ENCODE results near the gene EXOC3L1. TPM values are rescaled to one million over a fixed set of nuclear protein-coding genes. Genes with fewer than 3 reads are reported as not detected.

Gene EXOC3L1
- total and polyA plus RNA-seq, 2 of the 13 experiments (the other 11 are each of a cell fraction or from before 2014, with no cell fraction given), result 0.12 TPM; not detected in 1

GRCh38 chr16:67164599-67165061 lies 25.3 kb downstream of the EXOC3L1 start, which contains the start of gene HSF4 (continued):
- TF ChIP-seq, protein P1, sequence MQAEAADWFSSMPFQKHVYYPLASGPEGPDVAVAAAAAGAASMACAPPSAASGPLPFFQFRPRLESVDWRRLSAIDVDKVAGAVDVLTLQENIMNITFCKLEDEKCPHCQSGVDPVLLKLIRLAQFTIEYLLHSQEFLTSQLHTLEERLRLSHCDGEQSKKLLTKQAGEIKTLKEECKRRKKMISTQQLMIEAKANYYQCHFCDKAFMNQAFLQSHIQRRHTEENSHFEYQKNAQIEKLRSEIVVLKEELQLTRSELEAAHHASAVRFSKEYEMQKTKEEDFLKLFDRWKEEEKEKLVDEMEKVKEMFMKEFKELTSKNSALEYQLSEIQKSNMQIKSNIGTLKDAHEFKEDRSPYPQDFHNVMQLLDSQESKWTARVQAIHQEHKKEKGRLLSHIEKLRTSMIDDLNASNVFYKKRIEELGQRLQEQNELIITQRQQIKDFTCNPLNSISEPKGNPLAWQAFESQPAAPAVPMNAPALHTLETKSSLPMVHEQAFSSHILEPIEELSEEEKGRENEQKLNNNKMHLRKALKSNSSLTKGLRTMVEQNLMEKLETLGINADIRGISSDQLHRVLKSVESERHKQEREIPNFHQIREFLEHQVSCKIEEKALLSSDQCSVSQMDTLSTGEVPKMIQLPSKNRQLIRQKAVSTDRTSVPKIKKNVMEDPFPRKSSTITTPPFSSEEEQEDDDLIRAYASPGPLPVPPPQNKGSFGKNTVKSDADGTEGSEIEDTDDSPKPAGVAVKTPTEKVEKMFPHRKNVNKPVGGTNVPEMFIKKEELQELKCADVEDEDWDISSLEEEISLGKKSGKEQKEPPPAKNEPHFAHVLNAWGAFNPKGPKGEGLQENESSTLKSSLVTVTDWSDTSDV (CRISPR knock-in tag; IDR thresholded peaks at IDR 0.05), result no peak
- no peak for TF ChIP-seq USF2 (IDR thresholded peaks at IDR 0.05; ENCODE audit: low read depth, low read length)
- TF ChIP-seq USF2 (CRISPR knock-in tag; IDR thresholded peaks at IDR 0.05; ENCODE audit: borderline replicate concordance), result no peak
- peak; percentile 87; the same call in 1 of the 2 replicates for TF ChIP-seq ZSCAN9 (CRISPR knock-in tag; IDR thresholded peaks at IDR 0.05; ENCODE audit: borderline replicate concordance)
- TF ChIP-seq ZNF207 (IDR thresholded peaks at IDR 0.05; ENCODE audit: borderline replicate concordance), result no peak
- no peak for TF ChIP-seq SRSF4 (IDR thresholded peaks at IDR 0.05; ENCODE audit: low read depth, low read length, poor library complexity, severe bottlenecking)
- TF ChIP-seq, protein P2, sequence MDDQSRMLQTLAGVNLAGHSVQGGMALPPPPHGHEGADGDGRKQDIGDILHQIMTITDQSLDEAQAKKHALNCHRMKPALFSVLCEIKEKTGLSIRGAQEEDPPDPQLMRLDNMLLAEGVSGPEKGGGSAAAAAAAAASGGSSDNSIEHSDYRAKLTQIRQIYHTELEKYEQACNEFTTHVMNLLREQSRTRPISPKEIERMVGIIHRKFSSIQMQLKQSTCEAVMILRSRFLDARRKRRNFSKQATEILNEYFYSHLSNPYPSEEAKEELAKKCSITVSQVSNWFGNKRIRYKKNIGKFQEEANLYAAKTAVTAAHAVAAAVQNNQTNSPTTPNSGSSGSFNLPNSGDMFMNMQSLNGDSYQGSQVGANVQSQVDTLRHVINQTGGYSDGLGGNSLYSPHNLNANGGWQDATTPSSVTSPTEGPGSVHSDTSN (CRISPR knock-in tag; IDR thresholded peaks at IDR 0.05; ENCODE audit: borderline replicate concordance), result peak; percentile 68; the same call in 1 of the 2 replicates
- no peak for TF ChIP-seq NR3C1 (CRISPR knock-in tag; IDR thresholded peaks at IDR 0.05)
- peak; percentile 98 for TF ChIP-seq BORCS8-MEF2B (CRISPR knock-in tag; IDR thresholded peaks at IDR 0.05)
- no peak for TF ChIP-seq TP53 (CRISPR knock-in tag; conservative IDR thresholded peaks at IDR 0.05)
- TF ChIP-seq ZNF512 (CRISPR knock-in tag; IDR thresholded peaks at IDR 0.05), result no peak
- no peak for TF ChIP-seq SIX1 (CRISPR knock-in tag; IDR thresholded peaks at IDR 0.05; ENCODE audit: borderline replicate concordance)
- TF ChIP-seq E2F1 (CRISPR knock-in tag; IDR thresholded peaks at IDR 0.05), result peak; percentile 63; the same call in 1 of the 2 replicates
- TF ChIP-seq ZNF235 (CRISPR knock-in tag; IDR thresholded peaks at IDR 0.05; ENCODE audit: borderline replicate concordance), result peak; percentile 83
- peak; percentile 83; the same call in 1 of the 2 replicates for TF ChIP-seq MXD3 (CRISPR knock-in tag; IDR thresholded peaks at IDR 0.05)
- no peak for TF ChIP-seq HNRNPL (IDR thresholded peaks at IDR 0.05; ENCODE audit: low read depth, low read length)
- TF ChIP-seq KLF16 (CRISPR knock-in tag; IDR thresholded peaks at IDR 0.05), result peak in 1 of 2 experiments; percentile 91; a peak in 2 of 4 replicates
- TF ChIP-seq MED1 (CRISPR knock-in tag; IDR thresholded peaks at IDR 0.05), result peak; percentile 89
- peak; percentile 93 for TF ChIP-seq HOXA3 (CRISPR knock-in tag; IDR thresholded peaks at IDR 0.05)
- peak; percentile 96 for TF ChIP-seq ZNF547 (CRISPR knock-in tag; IDR thresholded peaks at IDR 0.05)
- TF ChIP-seq ELF3 (CRISPR knock-in tag; IDR thresholded peaks at IDR 0.05), result peak; percentile 87

Measured in HepG2 (cell line).